GM21737 (cell line): ENCODE measurements around the gene SYK.

Experiments used
- ATAC-seq: cut with Tn5 transposase; IDR thresholded peaks from one replicate; pipeline ENCODE4 v1.9.1; 2021; ENCODE audit warnings: mild to moderate bottlenecking, moderate library complexity; ENCODE audit not compliant: unreplicated experiment

Gene SYK

GRCh38 chr9:90929626-90930025 is 128.0 kb downstream of the SYK start:
- no peak for ATAC-seq

- no peak for ATAC-seq
These were observed 131.8 kb downstream of the SYK start for GRCh38 chr9:90933468-90933867.

GRCh38 chr9:90939351-90939750 is 137.7 kb downstream of the SYK start:
- no peak for ATAC-seq

GRCh38 chr9:90940280-90940679 is 138.7 kb downstream of the SYK start:
- ATAC-seq, result no peak

GRCh38 chr9:90941661-90942060 is 140.0 kb downstream of the SYK start:
- no peak for ATAC-seq

- no peak for ATAC-seq
These were observed 140.9 kb downstream of the SYK start for GRCh38 chr9:90942555-90942954.

GRCh38 chr9:90943341-90943740 is 141.7 kb downstream of the SYK start:
- ATAC-seq, result no peak

- ATAC-seq, result no peak
These were observed 143.7 kb downstream of the SYK start for GRCh38 chr9:90945336-90945735.

GRCh38 chr9:90946982-90947381 is 145.4 kb downstream of the SYK start:
- no peak for ATAC-seq
